Adrenal gland (tissue), 5 donors: Measurements from ENCODE around the gene PRKCB.

Experiments used
- CTCF ChIP-seq, 6 experiments: fragments of 450-650 bp in 4 of 6; fragments of 200-600 bp in 2 of 6; sonication (generic) in 1 of 6; IDR thresholded peaks; 1 replicate in 5 of 6; 2 replicates in 1 of 6; pipeline versions ENCODE4 v1.5.1 to v1.8.0; 2016 to 2021; ENCODE audit warnings: antibody characterized with exemption in 6 of 6, mild to moderate bottlenecking in 2 of 6, moderate library complexity in 1 of 6
- POLR2A ChIP-seq, 2 donors: fragments of 450-650 bp; IDR thresholded peaks; one replicate each; pipeline ENCODE4 v1.6.1; 2017; ENCODE audit warnings: antibody characterized with exemption in 2 of 2, mild to moderate bottlenecking in 2 of 2, moderate library complexity in 1 of 2
- donor health status: DM: no; HTN: no; CAD: no.

- TF ChIP-seq CTCF (IDR thresholded peaks at IDR 0.05), result no peak
- no peak for TF ChIP-seq POLR2A (IDR thresholded peaks at IDR 0.05)
Observed at GRCh38 chr16:23959072-23959751, 123.4 kb downstream of the PRKCB start.
